Epithelial cell of proximal tubule (primary cell): ENCODE results near the gene KCNMA1. TPM values are rescaled to one million over a fixed set of nuclear protein-coding genes. Genes with fewer than 3 reads are reported as not detected.

Experiments
- DNase-seq: peaks from one replicate; pipeline ENCODE4 v3.0.0-alpha.2; 2011; ENCODE audit warnings: low read depth
- H3K4me3 ChIP-seq: 2 replicates; pipeline ENCODE4 v1.5.1; 2011; ENCODE audit warnings: low read depth, mild to moderate bottlenecking, low read length
- CTCF ChIP-seq: conservative IDR thresholded peaks from 2 replicates; pipeline ENCODE4 v1.5.1; 2012; ENCODE audit warnings: low read depth, mild to moderate bottlenecking, low read length
- total RNA-seq: library from RNA; depleted of rRNA; stranded (reverse); fragments of >200 nt; gene quantifications from 2 replicates; pipeline ENCODE4 v1.2.3, GENCODE V29; 2015

The KCNMA1 gene
- total RNA-seq, 1 donor from 2014 or later = 12.5 TPM

- no peak for TF ChIP-seq CTCF
- no peak overlapping the region for H3K4me3 ChIP-seq
- DNase-seq = no peak
Measured at GRCh38 chr10:77077316-77077945, 560.2 kb downstream of the KCNMA1 start.

GRCh38 chr10:77075926-77076325 is 561.7 kb downstream of the KCNMA1 start:
- TF ChIP-seq CTCF = no peak
- DNase-seq = no peak

GRCh38 chr10:77074104-77074624 is 563.4 kb downstream of the KCNMA1 start:
- no peak for DNase-seq
- no peak for TF ChIP-seq CTCF

More at GRCh38 chr10:77075926-77076325, 561.7 kb downstream of the KCNMA1 start:
- no peak overlapping the region for H3K4me3 ChIP-seq

GRCh38 chr10:77073663-77073960 is 564.0 kb downstream of the KCNMA1 start:
- no peak overlapping the region for H3K4me3 ChIP-seq
- no peak for TF ChIP-seq CTCF
- no peak for DNase-seq

More at GRCh38 chr10:77074104-77074624, 563.4 kb downstream of the KCNMA1 start:
- no peak overlapping the region for H3K4me3 ChIP-seq

GRCh38 chr10:77072836-77073662 is 564.6 kb downstream of the KCNMA1 start:
- H3K4me3 ChIP-seq = no peak overlapping the region
- TF ChIP-seq CTCF = no peak
- no peak for DNase-seq

GRCh38 chr10:77072361-77072835 is 565.2 kb downstream of the KCNMA1 start:
- no peak for DNase-seq
- TF ChIP-seq CTCF = no peak
- no peak overlapping the region for H3K4me3 ChIP-seq
